ENCODE data around the gene CCDC146.
"Not testable (repeated sequence)": the region's sequence is repeated elsewhere in the genome, so short reads cannot be mapped to it uniquely, and the experiment has no call there.

DNA sequence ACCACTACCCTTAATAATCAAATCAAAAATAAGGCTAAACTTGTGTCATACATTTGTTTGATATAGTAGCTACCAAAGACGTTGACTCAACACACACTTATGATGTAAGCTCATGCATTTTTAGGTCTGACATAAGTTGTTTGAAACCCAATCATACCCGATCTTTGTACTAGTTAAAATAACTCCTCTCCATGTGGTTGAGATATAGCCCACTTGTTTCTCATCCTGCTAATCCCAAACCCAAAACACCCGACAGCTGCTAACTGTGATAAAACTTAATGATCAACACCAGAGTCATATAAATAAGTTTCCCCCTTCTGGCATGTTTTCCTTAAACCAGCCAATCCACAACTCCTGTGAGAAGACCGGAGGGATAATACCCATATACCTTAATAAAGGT lies 48.7 kb downstream of the CCDC146 start:
- TF ChIP-seq, protein P1, sequence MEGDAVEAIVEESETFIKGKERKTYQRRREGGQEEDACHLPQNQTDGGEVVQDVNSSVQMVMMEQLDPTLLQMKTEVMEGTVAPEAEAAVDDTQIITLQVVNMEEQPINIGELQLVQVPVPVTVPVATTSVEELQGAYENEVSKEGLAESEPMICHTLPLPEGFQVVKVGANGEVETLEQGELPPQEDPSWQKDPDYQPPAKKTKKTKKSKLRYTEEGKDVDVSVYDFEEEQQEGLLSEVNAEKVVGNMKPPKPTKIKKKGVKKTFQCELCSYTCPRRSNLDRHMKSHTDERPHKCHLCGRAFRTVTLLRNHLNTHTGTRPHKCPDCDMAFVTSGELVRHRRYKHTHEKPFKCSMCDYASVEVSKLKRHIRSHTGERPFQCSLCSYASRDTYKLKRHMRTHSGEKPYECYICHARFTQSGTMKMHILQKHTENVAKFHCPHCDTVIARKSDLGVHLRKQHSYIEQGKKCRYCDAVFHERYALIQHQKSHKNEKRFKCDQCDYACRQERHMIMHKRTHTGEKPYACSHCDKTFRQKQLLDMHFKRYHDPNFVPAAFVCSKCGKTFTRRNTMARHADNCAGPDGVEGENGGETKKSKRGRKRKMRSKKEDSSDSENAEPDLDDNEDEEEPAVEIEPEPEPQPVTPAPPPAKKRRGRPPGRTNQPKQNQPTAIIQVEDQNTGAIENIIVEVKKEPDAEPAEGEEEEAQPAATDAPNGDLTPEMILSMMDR (IDR thresholded peaks at IDR 0.05; ENCODE audit: borderline replicate concordance, extremely low read depth, low read length, poor library complexity, severe bottlenecking) = not testable (repeated sequence)
- not testable (repeated sequence) for TF ChIP-seq EZH2 (IDR thresholded peaks at IDR 0.05; ENCODE audit: borderline replicate concordance, low read depth, low read length, severe bottlenecking)
